ENCODE measurements around the gene TBX15. TPM values are rescaled to one million over a fixed set of nuclear protein-coding genes. Genes with fewer than 3 reads are reported as not detected.

Gene TBX15
- total RNA-seq, 1 donor from 2014 or later: 2.9 TPM

- H3K27ac ChIP-seq: no peak overlapping the region
- H3K27me3 ChIP-seq: peaks cover 100% of the 10 kb centered on the region
- Mint-ChIP-seq H3K4me1 (peaks cover 28% of the 10 kb centered on the region), H3K27me3 (ENCODE audit: insufficient read depth, low read depth) (peaks cover 90% of the 10 kb centered on the region), H3K36me3 (no peaks in the 10 kb centered on the region), H3K9me3 (peaks cover 5% of the 10 kb centered on the region), H3K27ac (no peak overlapping the region), H3K4me3 (peak overlapping the region; percentile 27)
- no peak overlapping the region for H3K4me3 ChIP-seq
- no peaks in the 10 kb centered on the region for H3K36me3 ChIP-seq
- H3K9me3 ChIP-seq (ENCODE audit: low read depth): no peaks in the 10 kb centered on the region
- H3K9ac ChIP-seq: no peak overlapping the region
- peaks cover 22% of the 10 kb centered on the region for H3F3A ChIP-seq (ENCODE audit: low read depth)
- no peak overlapping the region for H3K4me2 ChIP-seq
- DNase-seq (ENCODE audit: low spot score): no peak
- H4K20me1 ChIP-seq (ENCODE audit: low read depth): peaks cover 34% of the 10 kb centered on the region
- H2AFZ ChIP-seq (replicated peaks): no peak overlapping the region
- no peaks in the 10 kb centered on the region for H3K79me2 ChIP-seq (ENCODE audit: low read depth)
- TF ChIP-seq EZH2phosphoT487 (IDR thresholded peaks at IDR 0.05) (no peak), CTCF (IDR thresholded peaks at IDR 0.05) (no peak), EZH2 (IDR thresholded peaks at IDR 0.05) (no peak)
- peaks cover 15% of the 10 kb centered on the region for H3K4me1 ChIP-seq
These were observed 4.2 kb upstream of the TBX15 start for GRCh38 chr1:118992237-118992825.

- H3K27me3 Mint-ChIP-seq (ENCODE audit: insufficient read depth, low read depth): peaks cover 92% of the 10 kb centered on the region
- peaks cover 36% of the 10 kb centered on the region for H3K4me1 Mint-ChIP-seq
These were observed 3.3 kb upstream of the TBX15 start for GRCh38 chr1:118991448-118991847.

GRCh38 chr1:118990513-118991152 is 2.5 kb upstream of the TBX15 start:
- peak overlapping the region; percentile 65 for H3K4me3 Mint-ChIP-seq

More at GRCh38 chr1:118991448-118991847, 3.3 kb upstream of the TBX15 start:
- no peaks in the 10 kb centered on the region for H3K79me2 ChIP-seq (ENCODE audit: low read depth)
- Mint-ChIP-seq H3K36me3 (no peaks in the 10 kb centered on the region), H3K9me3 (peaks cover 5% of the 10 kb centered on the region), H3K27ac (no peak overlapping the region), H3K4me3 (no peak overlapping the region)
- H3K27ac ChIP-seq: no peak overlapping the region
- TF ChIP-seq EZH2phosphoT487 (IDR thresholded peaks at IDR 0.05) (no peak), EZH2 (IDR thresholded peaks at IDR 0.05) (no peak), CTCF (IDR thresholded peaks at IDR 0.05) (no peak)
- H3K36me3 ChIP-seq: no peaks in the 10 kb centered on the region
- no peaks in the 10 kb centered on the region for H3K9me3 ChIP-seq (ENCODE audit: low read depth)
- H4K20me1 ChIP-seq (ENCODE audit: low read depth): peaks cover 43% of the 10 kb centered on the region
- H3K4me3 ChIP-seq: no peak overlapping the region
- no peak overlapping the region for H3K9ac ChIP-seq
- H3F3A ChIP-seq (ENCODE audit: low read depth): peaks cover 22% of the 10 kb centered on the region
- H3K27me3 ChIP-seq: peaks cover 100% of the 10 kb centered on the region
- H3K4me2 ChIP-seq: no peak overlapping the region
- no peak for DNase-seq (ENCODE audit: low spot score)
- H3K4me1 ChIP-seq: peaks cover 17% of the 10 kb centered on the region
- no peak overlapping the region for H2AFZ ChIP-seq (replicated peaks)

More at GRCh38 chr1:118990513-118991152, 2.5 kb upstream of the TBX15 start:
- Histone ChIP-seq H3K27ac (no peak overlapping the region), H3K9ac (no peak overlapping the region), H3F3A (ENCODE audit: low read depth) (peaks cover 26% of the 10 kb centered on the region), H3K79me2 (ENCODE audit: low read depth) (no peaks in the 10 kb centered on the region), H4K20me1 (ENCODE audit: low read depth) (peaks cover 51% of the 10 kb centered on the region), H2AFZ (replicated peaks) (no peak overlapping the region), H3K27me3 (peaks cover 100% of the 10 kb centered on the region), H3K4me3 (no peak overlapping the region), H3K4me1 (peaks cover 19% of the 10 kb centered on the region), H3K4me2 (no peak overlapping the region), H3K9me3 (ENCODE audit: low read depth) (no peaks in the 10 kb centered on the region), H3K36me3 (no peaks in the 10 kb centered on the region)
- no peak for DNase-seq (ENCODE audit: low spot score)
- H3K9me3 Mint-ChIP-seq: peaks cover 5% of the 10 kb centered on the region
- TF ChIP-seq EZH2phosphoT487 (IDR thresholded peaks at IDR 0.05) (peak; percentile 25), EZH2 (IDR thresholded peaks at IDR 0.05) (no peak), CTCF (IDR thresholded peaks at IDR 0.05) (no peak)
- H3K36me3 Mint-ChIP-seq: no peaks in the 10 kb centered on the region
- H3K27me3 Mint-ChIP-seq (ENCODE audit: insufficient read depth, low read depth): peaks cover 94% of the 10 kb centered on the region
- H3K27ac Mint-ChIP-seq: no peak overlapping the region
- peaks cover 45% of the 10 kb centered on the region for H3K4me1 Mint-ChIP-seq
